EH (cell line): ENCODE measurements around the gene PTPN22.

Experiments
- DNase-seq: peaks from one replicate; pipeline ENCODE4 v3.0.0-alpha.2; 2015; ENCODE audit warnings: low read depth

The PTPN22 gene

GRCh38 chr1:113871597-113872113, at the start of gene PTPN22:
TSS of gene PTPN22 (minus strand) at chr1:113871712.
- peak; percentile 85 for DNase-seq

GRCh38 chr1:113918243-113918642, 46.7 kb upstream of the PTPN22 start:
- no peak for DNase-seq

- DNase-seq, result no peak
These were observed 46.0 kb upstream of the PTPN22 start for GRCh38 chr1:113917400-113918082.

GRCh38 chr1:113916974-113917373, 45.5 kb upstream of the PTPN22 start:
- DNase-seq, result no peak

GRCh38 chr1:113913887-113914664, 42.6 kb upstream of the PTPN22 start:
- no peak for DNase-seq

- no peak for DNase-seq
These were observed 41.8 kb upstream of the PTPN22 start for GRCh38 chr1:113913312-113913668.

GRCh38 chr1:113912594-113913311, 41.2 kb upstream of the PTPN22 start:
- DNase-seq, result peak; percentile 81

- DNase-seq, result no peak
These were observed 33.9 kb upstream of the PTPN22 start for GRCh38 chr1:113905435-113905861.

- peak; percentile 100 for DNase-seq
These were observed 33.3 kb upstream of the PTPN22 start, which contains the start of the genes AP4B1 and DCLRE1B for GRCh38 chr1:113904674-113905434. TSS of gene AP4B1 (minus strand) at chr1:113904799. CDS start at chr1:113904717, 82 bp downstream. TSS of gene DCLRE1B (plus strand) at chr1:113905326. CDS start at chr1:113905587, 261 bp downstream.

- DNase-seq, result no peak
These were observed 32.8 kb upstream of the PTPN22 start for GRCh38 chr1:113904293-113904673.

- no peak for DNase-seq
These were observed 32.2 kb upstream of the PTPN22 start for GRCh38 chr1:113903501-113904292.

GRCh38 chr1:113901191-113901590, 29.7 kb upstream of the PTPN22 start:
- no peak for DNase-seq

GRCh38 chr1:113899111-113899510, 27.6 kb upstream of the PTPN22 start:
- no peak for DNase-seq

GRCh38 chr1:113898241-113898814, 26.8 kb upstream of the PTPN22 start:
- no peak for DNase-seq

- DNase-seq, result peak; percentile 42
These were observed 24.4 kb upstream of the PTPN22 start for GRCh38 chr1:113895961-113896360.

- DNase-seq, result no peak
These were observed 23.6 kb upstream of the PTPN22 start for GRCh38 chr1:113895098-113895497.

- DNase-seq, result no peak
These were observed 21.8 kb upstream of the PTPN22 start for GRCh38 chr1:113893267-113893666.

- DNase-seq, result no peak
These were observed 20.2 kb upstream of the PTPN22 start for GRCh38 chr1:113891631-113892220.

GRCh38 chr1:113890816-113891215, 19.3 kb upstream of the PTPN22 start:
- DNase-seq, result no peak
